ENCODE data around the gene LMF2.

Gene LMF2

GRCh38 chr22:50459496-50460140, 47.9 kb downstream of the LMF2 start:
- DNase-seq (ENCODE audit: low read depth), result no peak
- no peak for TF ChIP-seq MYC (IDR thresholded peaks at IDR 0.05; ENCODE audit: low read depth, low read length)
- TF ChIP-seq CTCF (IDR thresholded peaks at IDR 0.05; ENCODE audit: low read depth, low read length), result no peak
- no peak for TF ChIP-seq POLR2A (IDR thresholded peaks at IDR 0.05; ENCODE audit: extremely low read depth, insufficient read length)
- no peak for TF ChIP-seq MAX (IDR thresholded peaks at IDR 0.05; ENCODE audit: low read depth, low read length)
- no peak overlapping the region for H3K4me3 ChIP-seq (ENCODE audit: low read depth, low read length)

- DNase-seq (ENCODE audit: low read depth), result no peak
- TF ChIP-seq POLR2A (IDR thresholded peaks at IDR 0.05; ENCODE audit: extremely low read depth, insufficient read length) (no peak), MYC (IDR thresholded peaks at IDR 0.05; ENCODE audit: low read depth, low read length) (no peak), MAX (IDR thresholded peaks at IDR 0.05; ENCODE audit: low read depth, low read length) (no peak), CTCF (IDR thresholded peaks at IDR 0.05; ENCODE audit: low read depth, low read length) (no peak)
- H3K4me3 ChIP-seq (ENCODE audit: low read depth, low read length), result no peak overlapping the region
Measured at GRCh38 chr22:50459016-50459415, 48.5 kb downstream of the LMF2 start.

- H3K4me3 ChIP-seq (ENCODE audit: low read depth, low read length), result no peak overlapping the region
- TF ChIP-seq MAX (IDR thresholded peaks at IDR 0.05; ENCODE audit: low read depth, low read length), result no peak
- TF ChIP-seq CTCF (IDR thresholded peaks at IDR 0.05; ENCODE audit: low read depth, low read length), result peak; percentile 1
- no peak for DNase-seq (ENCODE audit: low read depth)
Measured at GRCh38 chr22:50456466-50457234, 50.9 kb downstream of the LMF2 start.

GRCh38 chr22:50456026-50456425, 51.5 kb downstream of the LMF2 start:
- DNase-seq (ENCODE audit: low read depth), result no peak

GRCh38 chr22:50455201-50455600, 52.3 kb downstream of the LMF2 start:
- TF ChIP-seq POLR2A (IDR thresholded peaks at IDR 0.05; ENCODE audit: extremely low read depth, insufficient read length) (no peak), MAX (IDR thresholded peaks at IDR 0.05; ENCODE audit: low read depth, low read length) (no peak), MYC (IDR thresholded peaks at IDR 0.05; ENCODE audit: low read depth, low read length) (no peak), CTCF (IDR thresholded peaks at IDR 0.05; ENCODE audit: low read depth, low read length) (no peak)
- H3K4me3 ChIP-seq (ENCODE audit: low read depth, low read length), result no peak overlapping the region
- no peak for DNase-seq (ENCODE audit: low read depth)

More at GRCh38 chr22:50456026-50456425, 51.5 kb downstream of the LMF2 start:
- no peak for TF ChIP-seq CTCF (IDR thresholded peaks at IDR 0.05; ENCODE audit: low read depth, low read length)
- TF ChIP-seq MAX (IDR thresholded peaks at IDR 0.05; ENCODE audit: low read depth, low read length), result no peak
- H3K4me3 ChIP-seq (ENCODE audit: low read depth, low read length), result no peak overlapping the region

Data from NB4 (cell line).